T-cell (primary cell): ENCODE data around the gene IGFBP4. TPM values are rescaled to one million over a fixed set of nuclear protein-coding genes. Genes with fewer than 3 reads are reported as not detected.

Experiments used
- ATAC-seq, 4 experiments: fragments of 200-7000 bp in 3 of 4; fragments of 150-1000 bp in 1 of 4; cut with Tn5 transposase; replicated peaks in 1 of 4; 1 replicate in 3 of 4; 2 replicates in 1 of 4; pipeline ENCODE4 v1.10.0; 2021; ENCODE audit warnings: moderate library complexity in 3 of 4, mild to moderate bottlenecking in 2 of 4, moderate number of reproducible peaks in 1 of 4
- CTCF ChIA-PET, 2 donors: fragments of 300-600 bp; sonication (Branson Sonifier 250); formaldehyde crosslinking; loops; one replicate each; lab custom pipeline; 2022; ENCODE audit warnings: antibody characterized with exemption in 2 of 2; lab: Charles Lee
- POLR2A ChIA-PET, 2 donors: fragments of 300-600 bp; sonication (Branson Sonifier 250); formaldehyde crosslinking; loops; one replicate each; lab custom pipeline; 2022; ENCODE audit warnings: antibody characterized with exemption in 2 of 2; lab: Charles Lee
- DNase-seq, 35 experiments: peaks; one replicate each; pipeline versions ENCODE4 v3.0.0 to v3.0.0-alpha.2; 2013 to 2023
- H3K27ac ChIP-seq: one replicate; pipeline ENCODE4 v1.5.1; 2013; ENCODE audit warnings: low read length
- H3K27me3 ChIP-seq, 2 experiments: replicated peaks in 1 of 2; 1 replicate in 1 of 2; 2 replicates in 1 of 2; pipeline versions ENCODE4 v1.6.1 to v1.7.0; 2013; ENCODE audit warnings: low read length in 1 of 2, mixed read lengths in 1 of 2; ENCODE audit not compliant: control insufficient read depth in 2 of 2, insufficient read depth in 2 of 2; ENCODE audit errors: extremely low read depth in 1 of 2
- H3K36me3 ChIP-seq, 2 donors: 1 replicate in 1 of 2; 2 replicates in 1 of 2; pipeline versions ENCODE4 v1.6.1 to v1.7.0; 2013; ENCODE audit warnings: low read length in 1 of 2; ENCODE audit not compliant: control insufficient read depth in 2 of 2, insufficient read depth in 1 of 2; ENCODE audit errors: extremely low read depth in 1 of 2
- H3K4me1 ChIP-seq, 2 experiments: 1 replicate in 1 of 2; 2 replicates in 1 of 2; pipeline versions ENCODE4 v1.6.1 to v1.7.0; 2013; ENCODE audit warnings: low read length in 2 of 2, mixed read lengths in 1 of 2; ENCODE audit not compliant: insufficient read depth in 2 of 2, control insufficient read depth in 1 of 2; ENCODE audit errors: extremely low read depth in 1 of 2
- H3K4me3 ChIP-seq, 2 donors: 1 replicate in 1 of 2; 2 replicates in 1 of 2; pipeline versions ENCODE4 v1.5.1 to v1.7.0; 2013; ENCODE audit warnings: mild to moderate bottlenecking in 2 of 2, low read length in 1 of 2, moderate library complexity in 1 of 2; ENCODE audit not compliant: control insufficient read depth in 1 of 2; ENCODE audit errors: extremely low read depth in 1 of 2
- H3K9me3 ChIP-seq: 2 replicates; pipeline ENCODE4 v1.7.0; 2013
- H3K27ac Mint-ChIP-seq, 2 donors: one replicate each; pipeline ENCODE4 v1.8.0; 2020 to 2021; ENCODE audit warnings: mild to moderate bottlenecking in 2 of 2, mixed read lengths in 2 of 2
- H3K27me3 Mint-ChIP-seq, 2 donors: one replicate each; pipeline ENCODE4 v1.8.0; 2021 to 2022; ENCODE audit warnings: mixed read lengths in 2 of 2
- H3K36me3 Mint-ChIP-seq: one replicate; pipeline ENCODE4 v1.8.0; 2021; ENCODE audit warnings: mixed read lengths
- H3K4me1 Mint-ChIP-seq, 3 donors: one replicate each; pipeline ENCODE4 v1.8.0; 2020 to 2022; ENCODE audit warnings: mixed read lengths in 3 of 3, mild to moderate bottlenecking in 1 of 3
- H3K4me3 Mint-ChIP-seq, 3 donors: one replicate each; pipeline ENCODE4 v1.8.0; 2020 to 2022; ENCODE audit warnings: mild to moderate bottlenecking in 3 of 3, mixed read lengths in 3 of 3, moderate library complexity in 3 of 3
- H3K9me3 Mint-ChIP-seq, 3 donors: one replicate each; pipeline ENCODE4 v1.8.0; 2020 to 2022; ENCODE audit warnings: mixed read lengths in 3 of 3
- WGBS: methylation state at CpG from one replicate; pipeline ENCODE4 v1.1.5; 2013; ENCODE audit warnings: missing lambda C conversion rate; ENCODE audit not compliant: insufficient coverage; 5-methylcytosine and 5-hydroxymethylcytosine counted together
- total RNA-seq, 35 experiments: library from RNA in 6 of 35; stranded (reverse) in 6 of 35; fragments of 120-200 nt in 1 of 35; gene quantifications; one replicate each; pipeline versions ENCODE4 v1.2.1 to v1.2.4 and lab custom pipeline; 2013 to 2026

IGFBP4 gene
- total RNA-seq, 5 donors from 2014 or later (not counting 1 experiment from before 2014, with no cell fraction given): 4.0 to 12.3 (median 11.3) TPM

GRCh38 chr17:40443988-40444899 is 994 bp downstream of the IGFBP4 start:
- ATAC-seq: peak; percentile 6 to 22 (median 16)
- Mint-ChIP-seq H3K4me1 (peaks cover 33 to 51% (median 38%) of the 10 kb centered on the region in 3 donors), H3K9me3 (no peaks in the 10 kb centered on the region), H3K4me3 (peak overlapping the region; percentile 63 to 79 (median 77)), H3K36me3 (no peaks in the 10 kb centered on the region), H3K27me3 (peaks cover 0 to 3% of the 10 kb centered on the region in 2 donors), H3K27ac (peak overlapping the region; percentile 75 to 88)
- Histone ChIP-seq H3K27ac (no peak overlapping the region), H3K9me3 (no peaks in the 10 kb centered on the region), H3K36me3 (no peaks in the 10 kb centered on the region), H3K4me1 (peaks cover 2 to 44% of the 10 kb centered on the region in 2 experiments), H3K27me3 (peaks cover 0 to 29% of the 10 kb centered on the region in 2 experiments), H3K4me3 (peak overlapping the region; percentile 52 to 55)
- CTCF ChIA-PET: interaction anchor here (0.6 to 1.7 kb wide), 6 partner anchors 10 to 90 kb away, joined by 3 to 9 read pairs (median 6); partner anchors contain the start of gene TOP2A (in 1 of the 2)
- 31% methylated on average over 7 of the region's 15 CpGs for WGBS
- peak in 2 of 35 experiments; percentile 29 to 30 for DNase-seq
- POLR2A ChIA-PET: interaction anchor here in 1 of 2 donors (0.7 kb wide), 1 partner anchor 215 kb away, joined by 4 read pairs; no protein-coding TSS in a partner anchor

DNA sequence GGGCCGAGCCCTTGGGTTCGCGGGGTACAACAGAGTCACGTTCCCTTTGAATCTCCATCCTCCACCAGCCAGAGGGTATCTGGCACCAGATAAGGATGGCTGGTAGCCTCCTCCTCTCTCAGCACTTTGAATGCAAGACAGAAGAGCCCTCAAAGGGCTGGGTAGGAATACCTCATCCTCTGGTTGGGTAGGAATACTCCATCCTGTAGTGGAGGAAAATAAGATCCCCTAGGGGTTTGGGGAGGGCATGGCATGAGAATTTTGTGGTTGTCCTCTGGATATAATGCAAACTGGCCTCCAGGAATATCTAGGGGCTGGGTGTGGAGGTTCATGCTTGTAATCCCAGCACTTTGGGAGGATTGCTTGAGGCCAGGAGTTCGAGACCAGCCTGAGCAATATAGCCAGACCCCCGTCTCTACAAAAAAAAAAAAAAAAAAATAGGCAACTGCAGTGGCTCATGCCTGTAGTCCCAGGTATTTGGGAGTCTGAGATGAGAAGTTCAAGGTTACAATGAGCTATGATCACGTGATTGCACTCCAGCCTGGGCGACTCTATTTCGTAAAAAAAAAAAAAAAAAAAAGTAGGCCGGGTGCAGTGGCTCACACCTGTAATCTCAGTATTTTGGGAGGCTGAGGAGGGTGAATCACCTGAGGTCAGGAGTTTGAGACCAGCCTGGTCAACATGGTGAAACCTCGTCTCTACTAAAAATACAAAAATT is 2.7 kb downstream of the IGFBP4 start:
- H3K36me3 ChIP-seq: no peaks in the 10 kb centered on the region
- no peaks in the 10 kb centered on the region for H3K9me3 ChIP-seq
- Mint-ChIP-seq H3K4me3 (peak overlapping the region; percentile 21 to 77 (median 63)), H3K36me3 (no peaks in the 10 kb centered on the region), H3K4me1 (peaks cover 35 to 53% (median 38%) of the 10 kb centered on the region in 3 donors), H3K9me3 (no peaks in the 10 kb centered on the region), H3K27ac (peak overlapping the region in 1 of 2 donors; percentile 63), H3K27me3 (peaks cover 0 to 3% of the 10 kb centered on the region in 2 donors)
- CTCF ChIA-PET: interaction anchor here in 1 of 2 donors (0.6 to 0.7 kb wide), 2 partner anchors 453 to 1732 kb away, joined by 3 read pairs; no protein-coding TSS in a partner anchor
- H3K4me1 ChIP-seq: peaks cover 2 to 44% of the 10 kb centered on the region in 2 experiments
- no peak overlapping the region for H3K27ac ChIP-seq
- WGBS: 100% methylated on average over 3 of the region's 11 CpGs
- POLR2A ChIA-PET: interaction anchor here in 1 of 2 donors (0.6 kb wide), 1 partner anchor 922 kb away, joined by 3 read pairs; no protein-coding TSS in a partner anchor
- peaks cover 0 to 26% of the 10 kb centered on the region in 2 experiments for H3K27me3 ChIP-seq
- ATAC-seq: no peak
- no peak for DNase-seq
- H3K4me3 ChIP-seq: no peak overlapping the region

- peaks cover 32 to 50% (median 38%) of the 10 kb centered on the region in 3 donors for H3K4me1 Mint-ChIP-seq
These were observed 3.9 kb downstream of the IGFBP4 start for GRCh38 chr17:40447148-40447644.

GRCh38 chr17:40447806-40448205 is 4.6 kb downstream of the IGFBP4 start:
- Histone ChIP-seq H3K9me3 (no peaks in the 10 kb centered on the region), H3K36me3 (no peaks in the 10 kb centered on the region), H3K4me1 (peaks cover 2 to 41% of the 10 kb centered on the region in 2 experiments), H3K4me3 (no peak overlapping the region), H3K27ac (no peak overlapping the region), H3K27me3 (peaks cover 0 to 23% of the 10 kb centered on the region in 2 experiments)
- WGBS: 83% methylated on average over 4 of the region's 4 CpGs
- peaks cover 32 to 47% (median 38%) of the 10 kb centered on the region in 3 donors for H3K4me1 Mint-ChIP-seq
- CTCF ChIA-PET: interaction anchor here in 1 of 2 donors (0.6 to 1.2 kb wide), 3 partner anchors 30 to 89 kb away, joined by 3 read pairs; partner anchors contain the start of gene TOP2A
- H3K9me3 Mint-ChIP-seq: no peaks in the 10 kb centered on the region
- no peak overlapping the region for H3K4me3 Mint-ChIP-seq
- H3K27ac Mint-ChIP-seq: peak overlapping the region in 1 of 2 donors; percentile 58
- DNase-seq (no peak), ATAC-seq (no peak)
- POLR2A ChIA-PET: interaction anchor here in 1 of 2 donors (0.6 kb wide), 1 partner anchor 317 kb away, joined by 4 read pairs; no protein-coding TSS in a partner anchor
- H3K27me3 Mint-ChIP-seq: peaks cover 3% of the 10 kb centered on the region in 2 donors
- H3K36me3 Mint-ChIP-seq: no peaks in the 10 kb centered on the region

More at GRCh38 chr17:40447148-40447644, 3.9 kb downstream of the IGFBP4 start:
- ChIA-PET CTCF (interaction anchor here in 1 of 2 donors (0.6 to 1.2 kb wide), 3 partner anchors 29 to 89 kb away, joined by 3 read pairs; partner anchors contain the start of gene TOP2A), POLR2A (interaction anchor here in 1 of 2 donors (0.6 kb wide), 1 partner anchor 317 kb away, joined by 4 read pairs; no protein-coding TSS in a partner anchor)
- H3K9me3 ChIP-seq: no peaks in the 10 kb centered on the region
- ATAC-seq (no peak), DNase-seq (no peak)
- H3K4me3 ChIP-seq: no peak overlapping the region
- Mint-ChIP-seq H3K27ac (no peak overlapping the region), H3K36me3 (no peaks in the 10 kb centered on the region), H3K4me3 (no peak overlapping the region), H3K27me3 (peaks cover under 1 to 3% of the 10 kb centered on the region in 2 donors), H3K9me3 (no peaks in the 10 kb centered on the region)
- peaks cover 2 to 44% of the 10 kb centered on the region in 2 experiments for H3K4me1 ChIP-seq
- no peak overlapping the region for H3K27ac ChIP-seq
- no peaks in the 10 kb centered on the region for H3K36me3 ChIP-seq
- WGBS: 90% methylated on average over 3 of the region's 8 CpGs
- H3K27me3 ChIP-seq: peaks cover 0 to 29% of the 10 kb centered on the region in 2 experiments

DNA sequence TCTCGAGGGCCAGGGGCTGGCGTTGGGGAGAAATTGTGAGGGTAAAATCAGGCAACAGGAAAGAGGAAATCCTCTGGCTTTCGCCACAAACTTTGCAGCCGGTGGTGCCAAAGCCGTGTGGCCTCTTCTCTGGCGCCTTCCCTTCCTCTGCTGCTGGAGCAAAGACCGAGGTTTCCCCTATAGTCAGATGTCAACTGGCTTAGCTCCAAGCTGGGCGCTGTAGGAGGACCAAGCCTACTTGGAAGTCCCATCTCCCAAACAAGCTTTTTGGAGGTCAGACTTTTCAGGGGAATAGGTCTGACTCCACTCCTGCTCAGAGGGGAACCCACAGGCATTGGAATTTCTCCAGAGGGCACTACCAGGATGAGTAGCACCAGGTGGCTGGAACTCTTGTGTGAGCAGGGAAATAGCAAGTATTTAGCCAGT is 5.0 kb downstream of the IGFBP4 start:
- H3K27ac ChIP-seq: no peak overlapping the region
- no peak for DNase-seq
- Mint-ChIP-seq H3K9me3 (no peaks in the 10 kb centered on the region), H3K27ac (no peak overlapping the region), H3K4me1 (peaks cover 32 to 47% (median 38%) of the 10 kb centered on the region in 3 donors), H3K4me3 (no peak overlapping the region), H3K36me3 (no peaks in the 10 kb centered on the region), H3K27me3 (peaks cover 3% of the 10 kb centered on the region in 2 donors)
- no peak for ATAC-seq
- 83% methylated on average over 1 of the region's 8 CpGs for WGBS
- no peaks in the 10 kb centered on the region for H3K9me3 ChIP-seq
- H3K4me3 ChIP-seq: no peak overlapping the region
- CTCF ChIA-PET: interaction anchor here in 1 of 2 donors (1.0 kb wide), 1 partner anchor 86 kb away, joined by 3 read pairs; no protein-coding TSS in a partner anchor
- POLR2A ChIA-PET: no interaction called here
- H3K4me1 ChIP-seq: peaks cover 2 to 37% of the 10 kb centered on the region in 2 experiments
- peaks cover 0 to under 1% of the 10 kb centered on the region in 2 donors for H3K36me3 ChIP-seq
- peaks cover 0 to 19% of the 10 kb centered on the region in 2 experiments for H3K27me3 ChIP-seq
